GM19438 (cell line): ENCODE results near the gene SLC25A21.

Experiments used
- ATAC-seq: cut with Tn5 transposase; IDR thresholded peaks from one replicate; pipeline ENCODE4 v1.9.1; 2021; ENCODE audit warnings: low read depth; ENCODE audit not compliant: unreplicated experiment

SLC25A21 gene

DNA sequence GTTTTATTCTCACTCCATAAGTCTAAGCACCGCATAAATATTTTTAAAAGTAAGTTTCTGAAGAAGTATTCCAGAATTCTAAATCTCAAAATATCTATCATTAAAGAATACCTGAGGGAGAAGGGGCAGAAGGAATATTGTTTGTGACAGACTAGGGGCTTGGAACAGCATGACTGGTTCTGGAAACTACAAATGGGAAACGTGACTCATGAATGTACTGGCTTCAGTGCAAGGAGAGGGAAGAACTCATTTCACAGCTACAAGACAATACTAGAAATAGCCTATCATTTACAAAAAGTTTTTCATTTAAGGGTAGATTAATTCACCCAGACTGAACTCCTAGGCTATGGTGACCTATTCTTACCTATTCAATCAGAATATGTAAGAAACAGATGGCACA, 121.3 kb downstream of the SLC25A21 start:
- no peak for ATAC-seq

DNA sequence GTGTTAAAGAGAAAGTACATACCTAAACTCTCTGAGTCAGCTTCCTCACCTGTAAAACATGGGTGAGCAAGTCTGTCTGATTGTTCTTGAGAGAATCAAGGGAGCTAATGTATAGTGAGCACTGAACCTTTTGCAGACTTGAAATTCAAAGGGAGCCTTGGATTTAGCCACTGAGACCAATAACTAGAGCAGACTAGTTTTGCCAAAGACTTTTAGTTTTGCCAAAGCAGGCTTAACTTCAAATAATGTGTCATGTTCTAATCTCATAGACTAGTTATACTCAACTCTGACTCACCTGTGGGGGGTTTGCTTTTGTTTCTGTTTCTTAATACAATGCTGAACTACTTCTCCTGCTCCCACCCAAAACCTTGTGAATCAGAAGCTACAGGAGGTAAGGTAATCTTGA, 123.7 kb downstream of the SLC25A21 start:
- no peak for ATAC-seq

- no peak for ATAC-seq
These were observed 124.4 kb downstream of the SLC25A21 start for GRCh38 chr14:37047996-37048395.

- ATAC-seq = no peak
These were observed 125.2 kb downstream of the SLC25A21 start for GRCh38 chr14:37047226-37047625.

GRCh38 chr14:37046815-37047214, 125.6 kb downstream of the SLC25A21 start:
- ATAC-seq = no peak

- no peak for ATAC-seq
These were observed 126.9 kb downstream of the SLC25A21 start for GRCh38 chr14:37045340-37046061.

- no peak for ATAC-seq
These were observed 134.6 kb downstream of the SLC25A21 start for GRCh38 chr14:37037636-37038387.

GRCh38 chr14:37036669-37037341, 135.6 kb downstream of the SLC25A21 start:
- no peak for ATAC-seq

DNA sequence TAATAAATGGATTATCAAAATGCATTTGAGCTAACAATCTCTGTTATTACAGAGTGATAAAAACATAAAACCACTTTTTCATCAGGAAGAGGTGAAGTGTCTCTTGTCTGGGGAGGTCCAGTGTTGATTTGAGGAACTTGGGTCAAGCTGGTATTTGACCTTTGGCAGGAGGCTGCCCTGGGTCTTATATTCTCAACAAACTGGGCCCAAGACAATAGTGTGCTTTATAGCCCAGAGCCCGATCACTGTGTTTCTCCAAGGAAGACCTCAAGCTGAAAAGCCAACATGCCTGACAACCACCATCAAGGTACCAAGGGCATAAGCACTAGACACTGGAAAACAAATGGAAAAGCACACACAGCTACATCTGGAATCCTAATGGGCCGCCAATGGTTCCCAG, 137.0 kb downstream of the SLC25A21 start:
- ATAC-seq = no peak

DNA sequence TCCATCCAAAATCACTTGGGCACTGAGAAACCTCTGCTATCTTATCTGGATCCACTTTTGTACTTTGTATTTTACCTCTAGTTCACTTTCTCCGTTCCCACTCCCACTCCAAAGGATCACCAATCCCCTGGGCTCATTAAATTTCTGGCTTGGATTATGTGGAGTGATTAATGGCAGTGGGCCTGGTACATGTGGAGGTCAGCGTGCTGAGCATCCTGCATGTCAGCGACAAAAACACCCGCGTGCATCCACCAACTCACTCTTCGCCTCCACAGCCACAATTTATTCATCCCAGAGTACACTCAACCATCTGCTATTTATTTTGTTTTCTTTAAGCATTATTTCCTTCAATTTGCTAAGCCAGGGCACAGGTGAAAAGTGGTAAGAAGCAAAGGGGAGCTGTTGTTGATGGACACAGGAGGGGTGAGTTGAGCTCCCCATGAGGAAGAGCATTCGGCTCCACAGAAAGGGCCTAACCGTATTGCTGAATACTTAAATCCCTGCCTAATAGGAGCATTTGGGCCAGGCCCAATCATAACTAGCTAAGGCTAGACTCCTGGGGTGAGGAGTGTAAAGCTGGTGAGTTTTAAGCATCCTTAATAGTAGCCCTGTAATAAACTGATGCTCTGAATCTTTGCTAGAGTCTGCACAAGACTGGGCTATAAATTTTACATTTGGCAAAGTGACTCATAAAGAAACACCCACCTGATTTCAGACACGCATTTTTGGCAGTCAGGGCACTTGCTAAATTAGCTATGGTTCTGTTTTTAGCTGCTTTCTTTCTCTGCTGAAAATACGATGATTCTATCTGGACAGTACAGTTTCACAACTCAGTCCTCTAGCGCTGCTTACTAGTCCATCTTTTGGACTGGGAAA, 137.8 kb downstream of the SLC25A21 start:
- ATAC-seq = no peak

GRCh38 chr14:37032863-37033262, 139.5 kb downstream of the SLC25A21 start:
- no peak for ATAC-seq

DNA sequence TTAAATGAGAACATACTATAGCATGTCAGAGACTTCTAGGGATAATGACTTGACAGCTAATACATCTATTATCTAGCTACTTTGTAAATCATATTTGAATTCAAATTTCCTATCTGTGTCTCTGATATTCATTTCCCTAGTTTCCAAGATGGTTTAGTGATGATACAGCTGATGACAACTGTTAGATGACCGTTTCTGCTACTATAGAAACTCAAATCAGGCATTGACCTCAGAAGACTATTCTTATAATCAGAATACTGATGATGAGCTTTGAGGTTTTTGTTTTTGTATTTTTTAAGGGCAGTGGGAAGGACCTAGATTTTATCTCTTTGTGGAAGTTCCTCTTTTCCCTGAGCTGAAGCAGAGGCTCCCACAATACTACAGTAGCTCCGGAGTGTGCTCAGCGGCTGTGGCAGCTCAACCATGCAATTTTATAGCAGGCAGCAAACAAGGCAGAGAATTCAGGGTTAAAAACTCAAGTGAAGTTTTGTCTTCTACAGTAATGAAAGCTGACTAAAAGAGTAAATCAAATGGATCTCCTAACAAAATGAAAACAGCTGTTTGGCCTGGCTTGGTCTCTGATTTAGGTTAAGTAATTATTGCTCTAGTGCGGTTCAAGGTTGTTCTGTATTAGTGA, 145.1 kb downstream of the SLC25A21 start:
- ATAC-seq = no peak

DNA sequence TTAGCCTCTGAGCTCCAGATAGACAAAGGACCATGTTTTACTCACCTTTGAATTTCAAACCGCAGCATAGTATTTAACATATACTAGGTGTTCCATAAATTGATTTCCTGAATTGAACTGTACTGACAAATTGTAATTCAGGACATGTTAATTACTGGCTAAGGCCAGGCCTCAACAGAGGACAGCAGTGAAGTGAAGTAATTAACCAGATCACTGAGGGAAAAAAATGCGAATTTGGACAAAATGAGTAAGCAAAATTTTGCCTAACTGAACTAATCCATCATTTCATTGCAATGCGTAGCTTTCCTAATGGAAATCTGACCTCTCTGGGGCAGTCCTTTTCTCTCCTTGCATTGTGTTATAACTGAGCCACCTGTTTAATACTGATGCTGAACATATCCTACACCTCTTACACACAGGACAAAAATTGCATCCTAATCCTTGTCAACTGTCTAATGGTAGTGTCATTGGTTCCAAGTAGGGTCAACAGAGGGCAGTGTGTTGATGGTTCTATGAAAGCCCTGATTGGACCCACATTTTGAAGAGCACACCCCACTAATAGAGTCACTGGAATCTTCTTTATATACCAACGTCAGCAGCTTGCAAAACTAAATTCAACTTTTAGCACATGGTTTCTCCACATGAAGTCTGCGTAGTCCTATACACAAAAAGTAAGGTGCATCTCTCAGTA, 148.4 kb downstream of the SLC25A21 start:
- no peak for ATAC-seq

DNA sequence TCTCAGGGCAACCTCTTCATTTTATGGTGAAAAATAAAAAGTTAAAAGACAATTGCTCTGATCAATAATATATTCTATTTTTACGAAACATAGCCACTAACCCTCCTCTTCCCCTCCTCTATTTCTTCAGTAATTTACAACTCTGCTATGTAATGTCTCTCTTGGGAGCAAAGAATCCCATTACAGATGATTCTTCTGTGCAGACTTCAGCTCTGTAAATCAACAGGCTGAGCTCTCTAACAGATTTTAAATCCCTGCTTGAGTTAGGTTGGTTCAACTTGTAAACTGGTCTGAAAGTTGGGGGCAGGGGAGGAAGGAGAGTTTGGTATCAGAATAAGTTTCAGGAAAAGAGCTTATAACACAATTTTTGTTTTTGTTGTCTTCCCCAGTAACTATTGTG, 151.0 kb downstream of the SLC25A21 start:
- no peak for ATAC-seq

GRCh38 chr14:37019488-37019887, 152.9 kb downstream of the SLC25A21 start:
- no peak for ATAC-seq

GRCh38 chr14:37018571-37019240, 153.7 kb downstream of the SLC25A21 start:
- ATAC-seq = no peak

DNA sequence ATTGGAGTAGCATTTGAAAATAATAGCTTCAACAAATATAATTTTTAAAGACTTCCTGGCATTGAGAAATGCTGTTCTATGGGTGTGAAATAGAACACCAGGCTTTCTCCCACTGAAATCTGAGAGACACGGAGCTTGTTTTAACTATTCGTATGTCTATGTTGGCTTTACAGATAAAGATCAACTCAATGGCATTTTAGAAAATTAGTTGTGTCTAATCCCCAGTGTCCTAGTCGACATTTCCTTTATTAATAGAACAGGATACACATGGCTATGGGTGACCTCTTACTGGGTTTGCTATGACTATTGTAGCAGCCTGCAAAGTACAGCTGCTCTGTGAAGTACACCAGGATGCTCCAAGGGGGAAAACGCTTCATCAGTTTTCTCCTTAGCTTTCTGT, 159.3 kb downstream of the SLC25A21 start:
- no peak for ATAC-seq

GRCh38 chr14:36998686-36999085, 173.7 kb downstream of the SLC25A21 start:
- ATAC-seq = no peak

DNA sequence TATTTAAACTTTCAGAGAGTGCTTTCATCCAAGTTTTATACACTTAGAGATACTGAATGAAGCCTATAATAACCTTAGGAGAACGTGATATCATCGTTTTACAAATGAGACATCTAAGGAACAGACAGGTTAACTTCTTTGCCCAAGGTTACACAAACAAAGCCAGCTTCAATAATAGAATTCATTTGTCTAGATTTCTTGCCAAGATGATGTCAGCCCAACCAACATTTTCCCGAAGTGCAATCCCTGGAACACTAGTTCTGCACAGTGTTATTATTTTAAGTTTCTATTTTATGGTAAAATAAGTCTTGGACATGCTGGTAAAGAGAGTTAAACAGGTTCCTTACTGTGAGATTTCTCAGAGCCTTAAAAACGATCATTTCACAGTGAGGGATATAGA, 174.6 kb downstream of the SLC25A21 start:
- ATAC-seq = no peak
